Measurements from ENCODE around the gene MKNK2.
"Not testable (repeated sequence)": the region's sequence is repeated elsewhere in the genome, so short reads cannot be mapped to it uniquely, and the experiment has no call there.

The MKNK2 gene

GRCh38 chr19:2050991-2051772, at the start of gene MKNK2:
Gene MKNK2 (minus strand): TSS chr19:2051244. CDS start chr19:2050851, 393 bp downstream.
- DNase-seq, result peak; percentile 93

- DNase-seq, result no peak
Measured at GRCh38 chr19:2100719-2101061, 49.6 kb upstream of the MKNK2 start.

GRCh38 chr19:2099937-2100718, 49.1 kb upstream of the MKNK2 start:
- DNase-seq, result no peak

- no peak for DNase-seq
Measured at GRCh38 chr19:2099054-2099501, 48.0 kb upstream of the MKNK2 start.

- no peak for DNase-seq
Measured at GRCh38 chr19:2097886-2098327, 46.9 kb upstream of the MKNK2 start.

- DNase-seq, result peak; percentile 45
Measured at GRCh38 chr19:2097203-2097885, 46.3 kb upstream of the MKNK2 start.

GRCh38 chr19:2096480-2097202, 45.6 kb upstream of the MKNK2 start, which contains the start of gene IZUMO4:
Gene IZUMO4 (plus strand): TSS chr19:2096915. CDS start chr19:2096946, 31 bp downstream.
- DNase-seq, result peak; percentile 98

- DNase-seq, result peak; percentile 98
Measured at GRCh38 chr19:2096034-2096479, 45.0 kb upstream of the MKNK2 start, which contains the start of gene MOB3A. Gene MOB3A (minus strand): TSS chr19:2096326. CDS start chr19:2078560, 17,766 bp downstream.

- not testable (repeated sequence) for DNase-seq
Measured at GRCh38 chr19:2091926-2092525, 41.0 kb upstream of the MKNK2 start.

- no peak for DNase-seq
Measured at GRCh38 chr19:2089727-2090053, 38.6 kb upstream of the MKNK2 start.

- DNase-seq, result peak; percentile 39
Measured at GRCh38 chr19:2089001-2089711, 38.1 kb upstream of the MKNK2 start.

GRCh38 chr19:2087621-2088100, 36.6 kb upstream of the MKNK2 start:
- no peak for DNase-seq

GRCh38 chr19:2086695-2087620, 35.9 kb upstream of the MKNK2 start:
- DNase-seq, result not testable (repeated sequence)

GRCh38 chr19:2084993-2085720, 34.1 kb upstream of the MKNK2 start:
- no peak for DNase-seq

GRCh38 chr19:2083174-2083854, 32.3 kb upstream of the MKNK2 start:
- DNase-seq, result no peak

- no peak for DNase-seq
Measured at GRCh38 chr19:2081873-2082810, 31.1 kb upstream of the MKNK2 start.

GRCh38 chr19:2080336-2080988, 29.4 kb upstream of the MKNK2 start:
- no peak for DNase-seq
